Ishikawa (cell line): ENCODE results near the gene HOXD8.

Experiments used
- EGR1 ChIP-seq: IDR thresholded peaks from 2 replicates; pipeline ENCODE4 v1.6.1; 2012
- FOXM1 ChIP-seq: IDR thresholded peaks from 2 replicates; pipeline ENCODE4 v1.6.1; 2012; ENCODE audit warnings: low read depth, borderline replicate concordance
- MAX ChIP-seq: IDR thresholded peaks from 2 replicates; pipeline ENCODE4 v1.6.1; 2012
- TAF1 ChIP-seq: IDR thresholded peaks from 2 replicates; pipeline ENCODE4 v1.6.1; 2012; ENCODE audit warnings: low read depth, mild to moderate bottlenecking
- USF1 ChIP-seq: IDR thresholded peaks from 2 replicates; pipeline ENCODE4 v1.6.1; 2012

GRCh38 chr2:176079831-176080539, 49.5 kb upstream of the HOXD8 start:
- TF ChIP-seq EGR1 (no peak), TAF1 (no peak), FOXM1 (no peak), USF1 (no peak), MAX (no peak)
